Fibroblast of mammary gland (primary cell): Measurements from ENCODE around the gene RNF113B.

ENCODE experiments used
- DNase-seq: peaks from one replicate; pipeline ENCODE4 v3.0.0-alpha.2; 2010; ENCODE audit warnings: low read depth
- H3K4me3 ChIP-seq: 2 replicates; pipeline ENCODE4 v1.5.1; 2011; ENCODE audit warnings: low read depth, mild to moderate bottlenecking, low read length, moderate library complexity; ENCODE audit not compliant: control insufficient read depth
- TF ChIP-seq, protein P1 (sequence below): conservative IDR thresholded peaks from 2 replicates; pipeline ENCODE4 v1.5.1; 2011; ENCODE audit warnings: low read depth, low read length, inconsistent platforms; ENCODE audit not compliant: control insufficient read depth, insufficient read depth

The RNF113B gene

DNA sequence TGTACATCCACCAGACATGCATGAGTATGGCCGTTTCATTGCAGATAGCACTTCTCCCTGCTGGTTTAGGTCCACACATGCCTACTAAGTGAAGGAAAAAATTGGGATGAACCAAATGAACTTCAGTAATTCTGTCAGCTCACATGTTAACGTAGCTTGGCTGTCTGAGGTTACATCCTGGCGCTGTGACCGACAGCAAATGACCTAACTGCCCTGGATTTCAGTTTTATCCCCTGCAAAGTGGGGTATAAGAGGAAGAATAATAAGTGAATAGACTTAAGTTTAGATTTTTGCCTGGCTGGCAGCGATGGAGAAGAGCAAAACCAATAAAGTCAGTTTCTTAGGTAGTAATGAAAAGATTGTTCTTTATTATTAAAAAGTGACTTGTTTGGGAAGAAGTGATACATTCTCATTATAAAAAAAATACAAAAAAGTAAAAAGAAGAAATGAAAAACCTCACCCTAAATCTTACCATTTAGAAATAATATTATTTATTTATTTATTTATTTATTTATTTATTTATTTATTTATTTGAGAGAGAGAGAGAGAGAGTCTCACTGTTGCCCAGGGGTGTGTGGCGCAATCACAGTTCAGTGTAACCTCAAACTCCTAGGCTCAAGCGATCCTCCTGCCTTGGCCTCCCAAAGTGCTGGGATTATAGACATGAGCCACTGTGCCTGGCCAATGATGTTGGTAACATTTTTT lies 4.2 kb upstream of the RNF113B start:
- TF ChIP-seq, protein P1, sequence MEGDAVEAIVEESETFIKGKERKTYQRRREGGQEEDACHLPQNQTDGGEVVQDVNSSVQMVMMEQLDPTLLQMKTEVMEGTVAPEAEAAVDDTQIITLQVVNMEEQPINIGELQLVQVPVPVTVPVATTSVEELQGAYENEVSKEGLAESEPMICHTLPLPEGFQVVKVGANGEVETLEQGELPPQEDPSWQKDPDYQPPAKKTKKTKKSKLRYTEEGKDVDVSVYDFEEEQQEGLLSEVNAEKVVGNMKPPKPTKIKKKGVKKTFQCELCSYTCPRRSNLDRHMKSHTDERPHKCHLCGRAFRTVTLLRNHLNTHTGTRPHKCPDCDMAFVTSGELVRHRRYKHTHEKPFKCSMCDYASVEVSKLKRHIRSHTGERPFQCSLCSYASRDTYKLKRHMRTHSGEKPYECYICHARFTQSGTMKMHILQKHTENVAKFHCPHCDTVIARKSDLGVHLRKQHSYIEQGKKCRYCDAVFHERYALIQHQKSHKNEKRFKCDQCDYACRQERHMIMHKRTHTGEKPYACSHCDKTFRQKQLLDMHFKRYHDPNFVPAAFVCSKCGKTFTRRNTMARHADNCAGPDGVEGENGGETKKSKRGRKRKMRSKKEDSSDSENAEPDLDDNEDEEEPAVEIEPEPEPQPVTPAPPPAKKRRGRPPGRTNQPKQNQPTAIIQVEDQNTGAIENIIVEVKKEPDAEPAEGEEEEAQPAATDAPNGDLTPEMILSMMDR, result no peak
- no peak for DNase-seq
- no peak overlapping the region for H3K4me3 ChIP-seq

DNA sequence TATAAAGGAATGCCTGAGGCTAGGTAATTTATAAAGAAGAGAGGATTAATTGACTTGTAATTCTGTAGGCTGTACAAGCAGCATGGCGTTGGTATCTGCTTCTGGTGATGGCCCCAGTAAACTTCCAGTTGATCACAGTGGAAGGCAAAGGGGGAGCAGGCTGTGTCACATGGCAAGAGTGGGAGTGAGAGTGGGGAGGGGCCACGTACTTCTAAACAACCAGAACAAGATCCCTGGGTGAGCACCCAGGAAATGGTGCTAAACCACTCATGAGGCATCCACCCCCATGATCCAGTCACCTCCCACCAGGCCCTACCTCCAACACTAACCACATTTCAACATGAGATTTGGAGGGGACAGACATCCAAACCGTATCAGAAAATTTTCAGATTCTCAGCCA lies 3.0 kb upstream of the RNF113B start:
- H3K4me3 ChIP-seq, result no peak overlapping the region
- DNase-seq, result peak; percentile 28
- TF ChIP-seq, protein P1, result no peak

DNA sequence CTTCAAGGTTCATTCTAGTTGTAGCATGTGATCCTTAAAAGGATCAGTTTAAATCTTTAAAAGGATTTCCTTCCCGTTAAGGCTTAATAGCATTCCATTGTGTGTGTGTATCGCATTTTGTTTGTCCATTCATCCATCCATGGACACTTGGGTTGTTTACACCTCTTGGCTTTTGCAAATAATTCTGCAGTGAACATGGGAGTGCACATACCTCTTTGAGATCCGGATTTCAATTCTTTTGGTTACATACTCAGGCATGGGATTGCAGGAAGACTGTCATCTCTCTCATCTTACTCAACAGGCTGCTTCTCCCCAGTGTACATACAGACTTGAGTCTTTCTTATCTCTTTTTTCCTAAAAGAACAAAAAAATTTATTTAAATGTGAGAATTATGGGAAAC lies 1.2 kb downstream of the RNF113B start:
- H3K4me3 ChIP-seq, result no peak overlapping the region
- no peak for DNase-seq
- TF ChIP-seq, protein P1, result no peak

DNA sequence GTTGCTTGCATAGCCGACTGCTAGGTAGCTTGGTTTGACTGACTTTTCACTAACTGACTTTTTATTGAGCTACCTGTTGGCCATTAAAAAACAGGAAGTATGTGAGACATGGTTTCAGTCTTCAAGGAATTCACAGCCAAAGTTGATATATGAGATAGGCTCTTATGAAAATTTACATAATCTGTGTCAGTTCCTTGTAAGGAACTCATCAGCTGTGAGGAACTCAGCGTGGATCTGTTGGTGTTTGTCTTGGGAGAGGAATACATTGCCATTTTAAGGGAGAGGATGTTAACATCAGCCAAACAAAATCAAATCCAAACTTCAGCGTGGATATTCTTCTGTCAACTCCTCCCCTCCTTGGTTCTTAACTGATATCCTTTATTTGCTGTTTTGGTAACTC lies 2.0 kb downstream of the RNF113B start:
- no peak overlapping the region for H3K4me3 ChIP-seq
- no peak for DNase-seq
- TF ChIP-seq, protein P1, result no peak

DNA sequence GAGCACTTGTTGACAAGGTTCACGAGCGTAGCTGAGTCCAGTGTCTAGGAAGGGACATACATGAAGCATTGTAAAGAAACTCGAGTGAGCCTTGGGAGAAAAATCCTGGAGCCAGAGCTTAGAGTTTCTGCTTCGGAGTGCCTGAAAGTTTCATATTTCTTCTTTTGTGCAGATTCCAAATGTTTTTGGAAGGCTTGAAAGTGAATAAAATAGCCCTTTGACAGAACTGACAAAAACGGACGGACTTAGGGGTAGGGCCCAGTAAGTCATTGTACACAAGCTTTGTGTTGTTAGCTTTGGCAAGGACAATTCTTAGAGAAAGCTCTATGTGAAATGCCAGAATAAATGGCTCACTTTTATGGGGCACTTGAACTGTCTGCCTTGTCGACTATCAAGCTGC lies 2.8 kb downstream of the RNF113B start:
- H3K4me3 ChIP-seq, result no peak overlapping the region
- TF ChIP-seq, protein P1, result no peak
- DNase-seq, result peak; percentile 11

DNA sequence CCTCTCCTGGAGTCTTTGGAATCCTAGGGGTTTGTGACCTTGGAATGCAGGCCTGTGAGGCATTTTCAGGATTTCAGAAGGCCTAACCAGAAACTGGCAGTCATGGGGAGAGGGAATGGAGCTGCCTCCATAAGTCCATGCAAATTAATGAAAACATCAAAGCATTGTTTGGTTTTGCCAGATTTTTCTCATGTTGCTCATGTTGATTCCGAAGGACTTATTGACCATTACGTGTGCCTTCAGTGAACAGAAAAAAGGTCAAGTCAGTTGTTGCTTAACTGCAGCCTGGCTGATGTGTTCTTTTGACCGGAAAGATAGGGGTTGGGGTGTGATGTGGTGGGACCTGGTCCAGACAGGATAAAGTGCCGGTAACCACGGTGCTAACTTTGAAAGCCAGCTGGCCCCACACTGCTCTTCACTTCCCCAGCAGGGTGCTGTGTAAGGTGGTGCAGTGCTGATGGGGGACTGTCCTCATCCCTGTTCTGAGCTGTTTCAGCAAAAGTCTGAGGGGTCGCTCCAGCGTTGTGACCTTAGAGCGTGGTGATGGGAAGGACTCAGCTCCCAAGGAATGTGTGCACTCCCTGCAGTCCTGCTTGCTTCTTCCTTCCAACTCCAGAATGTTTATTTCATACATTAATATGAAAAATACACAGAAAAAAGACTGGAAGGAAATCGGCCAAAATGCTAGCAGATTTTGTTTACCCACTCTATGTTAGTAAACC lies 3.5 kb downstream of the RNF113B start:
- DNase-seq, result peak; percentile 98
- TF ChIP-seq, protein P1, result no peak

More for the DNA sequence above, 3.5 kb downstream of the RNF113B start:
- H3K4me3 ChIP-seq, result no peak overlapping the region
